NCI-H510A (cell line): ENCODE measurements around the gene COL23A1.
"Not testable (repeated sequence)": the region's sequence is repeated elsewhere in the genome, so short reads cannot be mapped to it uniquely, and the experiment has no call there.

Source experiments
- DNase-seq: peaks from one replicate; lab custom pipeline; 2025; lab: John Stamatoyannopoulos, UW

Gene COL23A1

GRCh38 chr5:178323541-178323865, 266.7 kb downstream of the COL23A1 start:
- no peak for DNase-seq

- DNase-seq = no peak
Observed at GRCh38 chr5:178322736-178323540, 267.3 kb downstream of the COL23A1 start.

GRCh38 chr5:178320281-178320855, 269.8 kb downstream of the COL23A1 start:
- DNase-seq = no peak

GRCh38 chr5:178319541-178320041, 270.6 kb downstream of the COL23A1 start:
- no peak for DNase-seq

- DNase-seq = no peak
Observed at GRCh38 chr5:178318893-178319292, 271.3 kb downstream of the COL23A1 start.

- no peak for DNase-seq
Observed at GRCh38 chr5:178318382-178318781, 271.8 kb downstream of the COL23A1 start.

- not testable (repeated sequence) for DNase-seq
Observed at GRCh38 chr5:178317727-178318126, 272.5 kb downstream of the COL23A1 start.

GRCh38 chr5:178314961-178315820, 275.0 kb downstream of the COL23A1 start:
- DNase-seq = no peak

GRCh38 chr5:178314061-178314660, 276.0 kb downstream of the COL23A1 start:
- DNase-seq = no peak

GRCh38 chr5:178313316-178313715, 276.9 kb downstream of the COL23A1 start:
- DNase-seq = no peak

- no peak for DNase-seq
Observed at GRCh38 chr5:178312880-178313282, 277.3 kb downstream of the COL23A1 start.

GRCh38 chr5:178310130-178310865, 279.9 kb downstream of the COL23A1 start:
- DNase-seq = no peak

- DNase-seq = no peak
Observed at GRCh38 chr5:178309271-178310013, 280.8 kb downstream of the COL23A1 start.

- no peak for DNase-seq
Observed at GRCh38 chr5:178308541-178309092, 281.6 kb downstream of the COL23A1 start.

- DNase-seq = no peak
Observed at GRCh38 chr5:178307267-178308045, 282.7 kb downstream of the COL23A1 start.

GRCh38 chr5:178306430-178307225, 283.6 kb downstream of the COL23A1 start:
- no peak for DNase-seq

GRCh38 chr5:178305801-178306200, 284.4 kb downstream of the COL23A1 start:
- no peak for DNase-seq

- no peak for DNase-seq
Observed at GRCh38 chr5:178304761-178305645, 285.2 kb downstream of the COL23A1 start.
